ENCODE data around the gene RBM25.

Gene RBM25

DNA sequence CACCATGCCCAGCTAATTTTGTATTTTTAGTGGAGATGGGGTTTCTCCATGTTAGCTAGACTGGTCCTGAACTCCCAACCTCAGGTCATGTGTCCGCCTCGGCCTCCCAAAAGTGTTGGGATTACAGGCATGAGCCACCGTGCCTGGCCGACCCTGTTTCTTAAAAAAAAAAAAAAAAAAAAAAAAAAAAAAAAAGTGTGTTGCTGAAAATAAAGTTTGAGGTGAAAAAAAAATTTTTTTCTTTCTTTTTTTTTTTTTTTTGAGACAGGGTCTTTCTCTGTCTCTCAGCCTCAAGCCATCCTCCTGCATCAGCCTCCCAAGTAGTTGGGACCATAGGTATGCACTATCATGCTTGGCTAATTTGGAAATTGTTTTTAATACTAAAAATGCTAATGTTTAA is 11.3 kb downstream of the RBM25 start:
- no peak overlapping the region for H3K27ac ChIP-seq (ENCODE audit: extremely low read depth, low read depth, low read length)
- POLR2A ChIA-PET = interaction anchor here (0.6 to 1.8 kb wide), 2 partner anchors 9 to 117 kb away, joined by 3 read pairs; no protein-coding TSS in a partner anchor
- no peak overlapping the region for H3K4me3 ChIP-seq (ENCODE audit: low read depth, low read length)
- H3K9me3 ChIP-seq (ENCODE audit: control insufficient read depth, insufficient read depth, low read depth, low read length) = no peaks in the 10 kb centered on the region
- no peaks in the 10 kb centered on the region for H3K4me1 ChIP-seq (ENCODE audit: control insufficient read depth, insufficient read depth, low read length)
- CTCF ChIA-PET = interaction anchor here (1.3 kb wide), 1 partner anchor 11 kb away, joined by 3 read pairs; no protein-coding TSS in a partner anchor
- TF ChIP-seq BCL11A (tag by site-specific recombination; IDR thresholded peaks at IDR 0.05; ENCODE audit: low read depth) (no peak), ZNF23 (tag by site-specific recombination; IDR thresholded peaks at IDR 0.05; ENCODE audit: borderline replicate concordance) (no peak), SCRT1 (tag by site-specific recombination; IDR thresholded peaks at IDR 0.05; ENCODE audit: borderline replicate concordance) (no peak)
- peaks cover 61 to 67% of the 10 kb centered on the region in 2 experiments for H3K36me3 ChIP-seq (ENCODE audit: control insufficient read depth in 2 of 2, insufficient read depth in 1 of 2, low read length in 2 of 2)

DNA sequence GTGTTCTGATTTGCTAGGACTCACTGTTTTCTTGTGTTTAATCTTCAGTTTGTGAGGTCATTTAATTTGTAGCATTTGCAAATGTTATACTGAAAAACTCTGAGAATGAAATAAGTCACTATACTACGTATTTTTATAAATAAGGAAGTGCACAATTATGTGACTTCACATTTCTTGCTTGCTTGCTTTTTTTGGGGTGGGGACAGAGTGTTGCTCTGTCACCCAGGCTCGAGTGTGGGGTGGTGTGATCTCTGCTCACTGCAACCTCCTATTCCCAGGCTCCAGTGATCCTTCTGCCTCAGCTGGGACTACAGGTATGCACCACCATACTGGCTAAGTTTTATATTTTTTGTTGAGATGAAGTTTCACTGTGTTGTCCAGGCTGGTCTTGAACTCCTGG is 32.7 kb downstream of the RBM25 start:
- POLR2A ChIA-PET = interaction anchor here (0.6 kb wide), 1 partner anchor 45 kb away, joined by 3 read pairs; the partner anchor contains the start of gene PSEN1
- no peak overlapping the region for H3K27ac ChIP-seq (ENCODE audit: extremely low read depth, low read depth, low read length)
- H3K9me3 ChIP-seq (ENCODE audit: control insufficient read depth, insufficient read depth, low read depth, low read length) = no peaks in the 10 kb centered on the region
- peaks cover 76 to 79% of the 10 kb centered on the region in 2 experiments for H3K36me3 ChIP-seq (ENCODE audit: control insufficient read depth in 2 of 2, insufficient read depth in 1 of 2, low read length in 2 of 2)
- no peak for TF ChIP-seq ZBTB8A (tag by site-specific recombination; IDR thresholded peaks at IDR 0.05)
- TF ChIP-seq, protein P1, sequence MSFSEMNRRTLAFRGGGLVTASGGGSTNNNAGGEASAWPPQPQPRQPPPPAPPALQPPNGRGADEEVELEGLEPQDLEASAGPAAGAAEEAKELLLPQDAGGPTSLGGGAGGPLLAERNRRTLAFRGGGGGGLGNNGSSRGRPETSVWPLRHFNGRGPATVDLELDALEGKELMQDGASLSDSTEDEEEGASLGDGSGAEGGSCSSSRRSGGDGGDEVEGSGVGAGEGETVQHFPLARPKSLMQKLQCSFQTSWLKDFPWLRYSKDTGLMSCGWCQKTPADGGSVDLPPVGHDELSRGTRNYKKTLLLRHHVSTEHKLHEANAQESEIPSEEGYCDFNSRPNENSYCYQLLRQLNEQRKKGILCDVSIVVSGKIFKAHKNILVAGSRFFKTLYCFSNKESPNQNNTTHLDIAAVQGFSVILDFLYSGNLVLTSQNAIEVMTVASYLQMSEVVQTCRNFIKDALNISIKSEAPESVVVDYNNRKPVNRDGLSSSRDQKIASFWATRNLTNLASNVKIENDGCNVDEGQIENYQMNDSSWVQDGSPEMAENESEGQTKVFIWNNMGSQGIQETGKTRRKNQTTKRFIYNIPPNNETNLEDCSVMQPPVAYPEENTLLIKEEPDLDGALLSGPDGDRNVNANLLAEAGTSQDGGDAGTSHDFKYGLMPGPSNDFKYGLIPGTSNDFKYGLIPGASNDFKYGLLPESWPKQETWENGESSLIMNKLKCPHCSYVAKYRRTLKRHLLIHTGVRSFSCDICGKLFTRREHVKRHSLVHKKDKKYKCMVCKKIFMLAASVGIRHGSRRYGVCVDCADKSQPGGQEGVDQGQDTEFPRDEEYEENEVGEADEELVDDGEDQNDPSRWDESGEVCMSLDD (tag by site-specific recombination; IDR thresholded peaks at IDR 0.05) = no peak
- no peaks in the 10 kb centered on the region for H3K4me1 ChIP-seq (ENCODE audit: control insufficient read depth, insufficient read depth, low read length)
- CTCF ChIA-PET = no interaction called here
- H3K4me3 ChIP-seq (ENCODE audit: low read depth, low read length) = no peak overlapping the region

DNA sequence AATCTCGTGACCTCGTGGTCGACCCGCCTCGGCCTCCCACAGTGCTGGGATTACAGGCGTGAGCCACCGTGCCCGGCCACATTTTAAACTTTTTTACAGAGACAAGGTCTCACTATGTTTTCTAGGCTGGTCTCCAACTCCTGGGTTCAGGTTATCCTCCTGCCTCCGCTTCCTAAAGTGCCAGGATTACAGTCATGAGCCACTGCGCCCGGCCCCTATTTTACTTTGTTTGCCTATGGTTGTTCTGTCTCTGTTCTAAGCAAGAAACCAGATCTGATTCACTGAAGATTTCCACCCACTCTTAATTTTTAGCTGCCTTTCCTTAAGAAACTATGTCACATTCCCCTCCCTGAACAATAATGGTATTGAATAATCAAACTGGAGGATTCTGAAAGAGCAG is 39.1 kb downstream of the RBM25 start:
- Histone ChIP-seq H3K36me3 (ENCODE audit: control insufficient read depth in 2 of 2, insufficient read depth in 1 of 2, low read length in 2 of 2) (peaks cover 73 to 85% of the 10 kb centered on the region in 2 experiments), H3K4me3 (ENCODE audit: low read depth, low read length) (no peak overlapping the region), H3K9me3 (ENCODE audit: control insufficient read depth, insufficient read depth, low read depth, low read length) (no peaks in the 10 kb centered on the region), H3K4me1 (ENCODE audit: control insufficient read depth, insufficient read depth, low read length) (no peaks in the 10 kb centered on the region), H3K27ac (ENCODE audit: extremely low read depth, low read depth, low read length) (no peak overlapping the region)
- POLR2A ChIA-PET = no interaction called here
- CTCF ChIA-PET = interaction anchor here (0.7 to 0.8 kb wide), 2 partner anchors 9 to 10 kb away, joined by 3 to 5 read pairs; no protein-coding TSS in a partner anchor
- TF ChIP-seq REPIN1 (tag by site-specific recombination; IDR thresholded peaks at IDR 0.05; ENCODE audit: low read depth) (no peak), SALL2 (tag by site-specific recombination; IDR thresholded peaks at IDR 0.05; ENCODE audit: borderline replicate concordance) (no peak), ZNF701 (tag by site-specific recombination; IDR thresholded peaks at IDR 0.05) (no peak), ZNF280C (tag by site-specific recombination; IDR thresholded peaks at IDR 0.05) (no peak), ZNF660 (tag by site-specific recombination; IDR thresholded peaks at IDR 0.05) (no peak), ZNF747 (tag by site-specific recombination; IDR thresholded peaks at IDR 0.05) (no peak), ZBTB26 (tag by site-specific recombination; optimal IDR thresholded peaks at IDR 0.05) (no peak), GLIS2 (tag by site-specific recombination; IDR thresholded peaks at IDR 0.05) (no peak), ZNF140 (tag by site-specific recombination; IDR thresholded peaks at IDR 0.05) (no peak), YY1 (tag by site-specific recombination; IDR thresholded peaks at IDR 0.05) (no peak), ZNF37A (tag by site-specific recombination; IDR thresholded peaks at IDR 0.05) (no peak)

All from HEK293 (cell line).